ENCODE measurements around the gene FBN1.

The FBN1 gene

GRCh38 chr15:48580736-48581135 is 64.8 kb downstream of the FBN1 start:
- DNase-seq (ENCODE audit: low read depth): no peak

GRCh38 chr15:48579945-48580671 is 65.4 kb downstream of the FBN1 start:
- DNase-seq (ENCODE audit: low read depth): no peak

- DNase-seq (ENCODE audit: low read depth): no peak
Observed at GRCh38 chr15:48578965-48579364, 66.5 kb downstream of the FBN1 start.

GRCh38 chr15:48577469-48577868 is 68.0 kb downstream of the FBN1 start:
- DNase-seq (ENCODE audit: low read depth): no peak

- DNase-seq (ENCODE audit: low read depth): no peak
Observed at GRCh38 chr15:48574187-48574586, 71.3 kb downstream of the FBN1 start.

GRCh38 chr15:48573780-48574179 is 71.7 kb downstream of the FBN1 start:
- DNase-seq (ENCODE audit: low read depth): no peak

- DNase-seq (ENCODE audit: low read depth): no peak
Observed at GRCh38 chr15:48572823-48573222, 72.7 kb downstream of the FBN1 start.

- no peak for DNase-seq (ENCODE audit: low read depth)
Observed at GRCh38 chr15:48571510-48571909, 74.0 kb downstream of the FBN1 start.

GRCh38 chr15:48570822-48571221 is 74.7 kb downstream of the FBN1 start:
- DNase-seq (ENCODE audit: low read depth): no peak

- DNase-seq (ENCODE audit: low read depth): no peak
Observed at GRCh38 chr15:48569591-48570302, 75.8 kb downstream of the FBN1 start.

- DNase-seq (ENCODE audit: low read depth): no peak
Observed at GRCh38 chr15:48566668-48567067, 78.8 kb downstream of the FBN1 start.

GRCh38 chr15:48565560-48566482 is 79.7 kb downstream of the FBN1 start:
- peak; percentile 78 for DNase-seq (ENCODE audit: low read depth)

GRCh38 chr15:48564690-48565089 is 80.8 kb downstream of the FBN1 start:
- no peak for DNase-seq (ENCODE audit: low read depth)

GRCh38 chr15:48563934-48564333 is 81.6 kb downstream of the FBN1 start:
- no peak for DNase-seq (ENCODE audit: low read depth)

GRCh38 chr15:48560321-48561051 is 85.0 kb downstream of the FBN1 start:
- DNase-seq (ENCODE audit: low read depth): no peak

- DNase-seq (ENCODE audit: low read depth): peak; percentile 76
Observed at GRCh38 chr15:48559285-48559684, 86.2 kb downstream of the FBN1 start.

- no peak for DNase-seq (ENCODE audit: low read depth)
Observed at GRCh38 chr15:48558226-48558625, 87.3 kb downstream of the FBN1 start.

GRCh38 chr15:48557335-48557734 is 88.2 kb downstream of the FBN1 start:
- no peak for DNase-seq (ENCODE audit: low read depth)

GRCh38 chr15:48556159-48556897 is 89.2 kb downstream of the FBN1 start:
- no peak for DNase-seq (ENCODE audit: low read depth)

- peak; percentile 85 for DNase-seq (ENCODE audit: low read depth)
Observed at GRCh38 chr15:48555241-48555881, 90.1 kb downstream of the FBN1 start.

GRCh38 chr15:48554112-48554511 is 91.4 kb downstream of the FBN1 start:
- DNase-seq (ENCODE audit: low read depth): no peak

Measured in GM04504 (cell line).